Stimulated activated CD8-positive, alpha-beta memory T cell treated with anti-CD3 and anti-CD28 coated beads, Interleukin-4, amount 100 ng/mL, for 4 hours (primary cell): ENCODE data around the gene INCA1.
A peak's percentile ranks its signal among the peaks of the same experiment; 100 is the strongest.

Experiments
- DNase-seq, 2 donors: peaks; one replicate each; pipeline ENCODE4 v3.0.0-alpha.2; 2020; ENCODE audit warnings: low read depth in 2 of 2, low spot score in 1 of 2

Gene INCA1

DNA sequence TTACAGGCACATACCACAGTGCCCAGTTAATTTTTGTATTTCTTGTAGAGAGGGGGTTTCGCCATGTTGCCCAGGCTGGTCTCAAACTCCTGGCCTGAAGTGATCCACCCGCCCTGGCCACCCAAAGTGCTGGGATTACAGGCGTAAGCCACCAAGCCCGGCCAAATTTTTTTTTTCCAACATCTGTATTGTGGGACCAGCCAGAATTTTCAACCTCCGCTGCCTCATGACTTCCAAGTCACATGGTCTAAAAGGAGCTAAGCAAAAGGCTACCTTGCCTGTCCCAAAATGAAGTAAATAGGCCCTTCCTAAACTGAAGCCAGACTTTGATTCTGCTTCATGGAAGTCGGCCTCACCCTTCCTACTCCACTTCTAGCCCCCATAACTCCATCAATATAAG, 25.5 kb downstream of the INCA1 start:
- DNase-seq, result no peak

DNA sequence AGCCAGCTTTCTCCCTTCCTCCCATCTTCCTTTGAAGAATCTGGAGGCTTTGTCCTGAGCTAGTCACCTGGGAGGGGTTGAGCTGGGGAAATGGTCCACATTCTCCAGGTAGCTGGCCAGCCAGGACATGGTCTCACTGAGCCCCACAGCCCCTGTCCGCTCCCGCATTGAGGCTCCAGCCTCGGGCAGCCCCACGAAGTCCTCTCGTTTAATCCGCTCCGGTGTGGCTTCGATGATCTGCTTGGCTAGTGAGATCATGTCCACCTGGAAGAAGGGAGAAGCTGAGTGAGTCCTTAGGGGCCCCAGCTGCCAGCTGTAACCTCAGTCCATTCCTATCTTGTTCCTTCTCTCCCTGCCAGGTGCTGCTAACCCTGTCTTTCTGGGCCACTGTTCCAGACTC, 27.0 kb downstream of the INCA1 start:
- DNase-seq, result no peak

DNA sequence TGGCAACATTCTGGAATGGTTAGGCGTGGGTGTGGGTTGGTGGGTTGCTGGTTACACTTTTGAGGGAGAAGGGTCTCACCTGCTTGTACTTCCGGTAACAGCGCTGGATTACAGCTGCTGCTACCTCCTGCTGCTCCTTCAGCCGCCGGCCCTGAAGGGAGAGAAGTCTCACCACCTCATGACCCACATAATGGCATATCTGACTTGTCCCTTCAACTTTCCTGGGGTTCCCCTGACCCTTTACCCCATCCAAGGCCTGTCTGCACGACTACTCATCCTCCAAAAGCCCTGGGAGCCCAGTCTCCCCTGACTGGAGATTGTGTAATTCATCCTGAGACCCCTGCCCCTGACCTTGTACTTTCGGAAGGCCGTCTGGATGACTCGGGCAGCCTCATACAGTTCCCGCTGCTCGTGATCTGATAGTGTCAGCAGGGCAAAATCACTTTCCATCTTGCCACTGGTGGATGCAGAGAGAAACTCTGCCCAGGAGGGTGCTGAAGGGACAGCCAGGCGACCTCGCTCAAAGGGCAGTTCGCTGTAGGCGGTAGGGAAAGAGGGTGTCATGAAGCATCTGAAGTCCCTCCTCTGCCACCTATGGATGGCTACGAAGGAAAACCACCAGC, 27.7 kb downstream of the INCA1 start:
- DNase-seq, result no peak

DNA sequence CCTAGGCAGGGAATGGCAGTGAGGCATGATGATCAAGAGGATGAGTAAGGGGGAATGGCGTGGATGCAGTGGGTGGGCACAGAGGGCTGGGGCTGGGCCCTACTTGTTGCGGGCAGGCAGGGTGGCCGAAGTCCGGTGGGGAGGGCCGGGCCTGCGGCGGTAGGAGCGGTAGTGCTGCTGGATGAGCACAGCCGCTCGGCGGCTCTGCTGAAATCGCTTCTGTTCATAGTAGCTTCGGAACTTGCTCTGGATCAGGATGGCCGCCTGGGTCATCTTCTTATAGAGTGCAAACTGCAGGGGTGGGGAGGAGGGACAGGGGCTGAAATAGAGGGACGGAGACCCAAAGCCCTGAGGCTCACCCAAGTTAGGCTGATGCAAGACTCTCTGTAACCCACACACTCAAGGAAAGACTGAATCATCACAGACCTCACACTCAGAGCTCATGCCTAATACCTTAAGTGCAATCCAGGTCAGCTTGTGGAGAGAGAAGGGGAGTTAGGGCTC, 28.2 kb downstream of the INCA1 start:
- DNase-seq, result no peak

DNA sequence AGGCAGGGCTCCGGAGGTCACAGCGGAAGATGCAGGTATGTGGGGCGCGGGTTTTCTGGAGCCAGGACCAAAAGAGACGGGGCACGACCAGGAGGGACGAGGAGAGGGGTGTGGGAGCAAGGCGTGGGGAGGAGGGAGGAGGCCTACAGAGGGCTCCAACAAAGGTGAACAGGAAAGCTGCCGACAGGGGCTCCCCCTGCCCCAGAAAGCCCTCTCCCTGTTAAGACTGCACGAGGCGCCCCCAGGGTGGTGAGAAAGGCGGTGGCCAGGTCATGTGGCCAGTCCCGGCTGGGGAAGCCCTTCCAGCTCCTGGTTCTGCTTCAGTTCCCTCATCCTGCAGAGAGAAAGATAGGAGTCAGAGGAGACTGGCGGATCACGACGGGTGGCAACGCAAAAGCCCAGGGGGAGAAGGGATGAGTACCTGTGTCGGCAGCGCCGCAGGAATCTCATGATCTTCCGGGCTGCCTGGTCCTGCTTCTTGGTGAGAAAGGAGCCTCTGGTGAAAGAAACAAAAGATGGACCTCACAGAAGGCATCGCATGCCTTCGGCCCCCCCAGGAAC, 28.8 kb downstream of the INCA1 start:
- no peak for DNase-seq

DNA sequence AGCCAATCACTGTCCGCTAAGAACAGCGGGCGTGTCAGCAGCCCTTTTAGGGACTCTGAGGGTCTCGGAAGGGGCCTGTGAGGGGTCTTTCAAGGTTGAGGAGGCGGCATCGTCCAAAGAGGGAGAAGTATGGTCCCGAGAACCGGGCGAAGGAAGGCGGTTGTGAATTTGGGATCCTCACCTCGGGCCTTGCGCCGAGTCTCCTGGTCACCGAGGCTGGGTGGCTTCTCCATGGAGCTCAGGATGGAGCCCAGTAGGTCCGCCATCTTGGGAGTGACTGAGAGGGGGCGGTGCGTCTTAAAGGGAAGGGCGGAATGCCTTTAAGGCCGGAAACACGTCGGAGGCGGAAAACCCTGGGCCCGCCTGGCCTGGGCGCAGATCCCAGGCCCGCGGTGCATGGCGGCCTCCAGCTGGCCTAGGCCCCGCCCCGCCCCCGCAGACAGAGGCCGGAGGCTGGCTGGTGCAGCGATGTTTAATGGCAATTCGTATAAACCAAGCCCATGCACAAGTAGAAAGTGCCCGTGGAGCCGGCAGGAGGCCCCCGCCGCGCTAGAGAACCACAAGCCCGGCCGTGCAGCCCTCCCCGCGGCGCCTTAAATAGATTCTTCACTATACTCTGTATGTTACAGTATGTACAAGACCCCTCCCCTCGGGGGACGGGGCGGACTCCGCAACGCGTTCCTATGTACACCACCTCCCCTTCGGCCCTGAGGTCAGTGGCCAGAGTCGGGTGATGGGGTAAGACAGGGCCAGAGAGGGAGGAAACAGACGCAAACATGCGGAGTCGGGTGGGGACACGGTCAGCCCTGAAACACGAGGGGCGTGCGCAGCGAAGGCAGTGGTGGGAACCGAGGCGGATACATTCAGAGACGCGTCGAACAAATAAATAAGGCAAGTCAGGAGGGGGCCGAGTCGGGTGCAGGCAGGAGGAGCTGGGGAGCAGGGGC, 29.5 kb downstream of the INCA1 start, which contains the start of gene SPAG7:
Gene SPAG7 (minus strand): TSS at position 279 of the 947 bp plus-strand sequence. CDS start 13 bp downstream, at position 266.
- peak; percentile 82 to 86 for DNase-seq

DNA sequence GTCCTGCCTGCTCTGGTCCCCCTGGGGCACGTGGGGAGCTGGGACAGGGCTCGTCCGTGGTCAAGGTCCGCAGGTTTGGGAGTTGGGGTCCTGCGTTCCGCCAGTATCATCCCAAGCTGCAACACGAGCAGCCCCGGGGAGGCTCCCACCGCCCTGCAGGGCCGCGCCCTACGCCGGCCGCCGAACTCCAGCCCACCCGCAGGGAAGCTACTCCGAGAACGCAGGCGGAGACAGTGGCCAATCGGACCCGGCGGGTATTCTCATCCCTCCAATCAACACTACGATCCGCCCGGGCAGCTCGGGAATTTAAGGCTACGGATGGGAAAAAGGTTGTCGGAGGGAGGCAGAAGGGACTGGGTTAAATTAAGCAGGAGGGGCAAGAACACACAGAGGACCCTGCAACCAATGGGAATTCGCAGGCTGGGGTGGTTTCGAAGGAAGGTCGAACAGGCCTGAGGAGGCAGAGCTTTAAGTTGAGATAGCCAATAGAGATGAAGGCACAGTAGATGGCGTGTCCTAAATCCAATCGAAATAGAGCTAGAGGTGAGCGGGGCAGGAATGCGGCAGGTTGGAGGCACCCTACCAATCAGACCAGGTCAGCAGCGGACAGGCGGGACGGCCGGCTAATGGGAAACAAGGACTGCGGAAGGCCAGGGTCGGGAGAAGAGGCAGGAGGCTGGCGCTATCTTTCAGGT, 30.3 kb downstream of the INCA1 start:
- DNase-seq, result peak; percentile 69 to 90

DNA sequence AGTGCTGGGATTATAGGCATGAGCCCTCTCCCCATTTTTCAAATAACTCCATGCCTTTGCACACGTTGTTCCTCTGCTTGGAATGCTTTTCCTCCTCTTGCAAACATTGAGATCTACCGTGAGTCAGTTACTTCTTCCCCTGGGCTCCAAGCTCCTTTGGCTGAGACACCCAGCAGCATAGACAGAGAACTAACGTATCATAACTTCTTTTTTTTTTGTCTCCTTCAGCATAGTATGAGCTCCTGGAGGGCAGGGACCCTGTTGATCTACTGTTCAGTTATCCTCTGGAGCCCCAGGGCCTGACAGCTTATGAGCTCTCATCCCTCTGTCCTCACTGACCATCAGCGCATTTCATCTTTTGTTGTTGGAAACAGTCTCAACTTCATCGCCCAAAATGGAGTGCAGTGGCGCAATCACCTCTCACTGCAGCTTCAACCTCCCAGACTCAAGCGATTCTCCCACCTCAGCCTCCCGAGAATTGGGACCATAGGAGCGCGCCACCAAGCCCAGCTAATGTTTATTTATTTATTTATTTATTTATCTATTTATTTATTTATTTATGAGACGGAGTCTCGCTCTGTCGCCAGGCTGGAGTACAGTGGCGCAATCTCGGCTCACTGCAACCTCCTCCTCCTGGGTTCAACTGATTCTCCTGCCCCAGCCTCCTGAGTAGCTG, 31.9 kb downstream of the INCA1 start:
- no peak for DNase-seq

DNA sequence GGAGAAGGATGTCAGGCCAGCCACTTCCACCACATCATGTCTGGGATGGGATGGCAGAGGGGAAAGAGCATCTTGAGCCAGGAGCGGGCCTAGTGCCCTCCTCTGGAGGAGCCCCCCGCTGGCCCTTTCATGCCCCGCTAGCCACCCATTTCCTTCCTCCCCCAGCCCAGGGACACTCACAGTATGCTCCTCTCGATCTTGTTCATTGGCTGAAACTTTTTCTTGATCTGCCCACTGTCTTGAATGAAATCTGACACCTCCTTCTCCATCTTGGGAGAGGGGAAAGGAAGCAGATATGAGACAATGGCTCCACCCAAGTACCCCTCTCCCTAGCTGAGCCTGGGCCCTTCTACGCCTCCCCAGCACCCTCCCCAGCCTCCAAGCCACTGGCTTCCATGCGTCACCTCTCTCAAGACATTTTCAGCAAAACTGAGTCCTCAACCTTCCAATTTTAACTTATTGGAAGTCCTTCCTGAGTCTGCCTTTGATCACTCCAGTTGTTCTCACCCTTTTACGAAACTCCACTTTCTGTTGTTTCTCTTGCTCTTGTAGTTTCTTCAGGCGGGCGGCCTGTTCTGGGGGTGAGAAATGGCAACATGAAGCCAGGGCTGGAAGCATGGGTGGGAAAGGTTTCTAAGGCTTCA, 36.9 kb downstream of the INCA1 start:
- no peak for DNase-seq

DNA sequence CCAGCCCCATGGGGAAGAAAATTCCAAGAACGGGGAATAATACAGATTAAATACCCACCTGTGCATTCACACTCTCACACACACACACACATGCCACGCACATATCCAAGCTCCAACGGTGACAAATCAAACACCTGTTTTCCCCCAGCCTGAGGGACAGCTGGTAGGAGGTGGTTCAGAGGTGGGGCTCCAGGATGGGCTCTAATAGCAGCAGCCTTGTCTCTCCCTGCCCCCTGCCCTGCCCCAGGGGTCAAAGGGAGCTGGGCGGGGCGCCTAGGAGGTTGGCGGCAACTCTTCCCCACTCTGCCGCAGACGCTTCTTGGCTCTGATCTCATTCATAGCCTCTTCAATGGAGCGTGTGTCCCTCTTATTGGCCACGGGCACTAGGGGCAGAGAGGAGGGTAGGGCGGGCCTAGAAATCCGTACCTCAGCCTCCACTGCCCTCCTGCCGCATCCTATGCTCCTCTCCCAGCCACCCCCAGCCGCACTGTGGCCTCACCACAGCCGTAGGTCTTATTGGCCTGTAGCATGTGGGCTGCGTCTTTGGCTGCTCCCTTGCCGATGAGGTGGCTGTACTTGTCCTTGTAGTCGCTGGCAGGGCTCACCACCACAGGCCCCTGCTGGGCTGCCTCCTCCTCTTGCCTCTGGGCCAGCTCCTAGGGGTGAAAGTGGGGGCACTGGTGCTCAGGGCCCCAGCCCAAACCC, 37.9 kb downstream of the INCA1 start:
- DNase-seq, result no peak

DNA sequence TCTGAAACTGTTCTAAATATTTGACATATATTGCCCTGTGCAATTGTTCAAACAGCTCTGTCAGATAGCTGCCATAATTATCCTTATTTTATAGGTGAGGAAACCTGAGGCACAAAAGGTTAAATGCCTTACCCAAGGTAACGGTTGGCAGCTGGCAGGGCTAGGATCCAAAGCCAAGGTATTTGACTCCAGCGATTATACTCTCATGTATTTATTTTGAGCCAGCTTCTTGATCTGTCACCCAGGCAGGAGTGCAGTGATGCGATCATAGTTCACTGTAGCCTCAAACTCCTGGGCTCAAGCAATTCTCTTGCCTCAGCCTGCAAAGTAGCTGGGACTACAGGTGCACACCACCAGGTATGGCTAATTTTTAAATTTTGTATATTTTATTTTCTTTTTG, 39.2 kb downstream of the INCA1 start:
- DNase-seq, result no peak

DNA sequence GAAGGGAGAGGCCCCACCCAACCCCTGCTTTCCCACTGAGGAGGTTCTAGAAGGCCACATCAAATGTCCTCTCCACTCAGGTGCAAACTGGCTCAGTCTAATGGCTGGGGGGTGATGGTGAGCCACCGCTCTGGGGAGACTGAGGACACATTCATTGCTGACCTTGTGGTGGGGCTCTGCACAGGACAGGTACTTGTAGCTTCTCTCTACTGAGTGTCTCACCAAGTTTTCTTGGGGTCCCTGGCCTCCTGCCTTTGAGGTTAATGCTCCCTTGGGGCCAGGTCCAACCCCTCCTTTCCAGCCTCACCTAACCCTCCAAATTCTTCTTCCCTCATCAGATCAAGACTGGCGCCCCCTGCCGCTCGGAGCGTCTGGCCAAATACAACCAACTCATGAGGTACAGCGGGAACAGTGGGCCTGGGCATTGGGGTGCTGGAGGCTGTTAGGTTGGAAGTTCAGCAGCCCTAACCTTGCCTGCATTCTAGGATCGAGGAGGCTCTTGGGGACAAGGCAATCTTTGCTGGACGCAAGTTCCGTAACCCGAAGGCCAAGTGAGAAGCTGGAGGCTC, 40.7 kb downstream of the INCA1 start:
- no peak for DNase-seq

DNA sequence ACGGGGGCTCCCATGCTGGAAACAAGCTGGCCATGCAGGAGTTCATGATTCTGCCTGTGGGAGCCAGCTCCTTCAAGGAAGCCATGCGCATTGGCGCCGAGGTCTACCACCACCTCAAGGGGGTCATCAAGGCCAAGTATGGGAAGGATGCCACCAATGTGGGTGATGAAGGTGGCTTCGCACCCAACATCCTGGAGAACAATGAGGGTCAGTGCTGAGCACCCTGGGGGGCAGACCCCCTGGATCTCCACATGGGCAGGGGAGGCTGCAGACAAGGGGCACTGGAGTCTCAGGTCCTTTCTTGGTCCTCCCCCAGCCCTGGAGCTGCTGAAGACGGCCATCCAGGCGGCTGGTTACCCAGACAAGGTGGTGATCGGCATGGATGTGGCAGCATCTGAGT, 42.2 kb downstream of the INCA1 start:
- DNase-seq, result no peak

DNA sequence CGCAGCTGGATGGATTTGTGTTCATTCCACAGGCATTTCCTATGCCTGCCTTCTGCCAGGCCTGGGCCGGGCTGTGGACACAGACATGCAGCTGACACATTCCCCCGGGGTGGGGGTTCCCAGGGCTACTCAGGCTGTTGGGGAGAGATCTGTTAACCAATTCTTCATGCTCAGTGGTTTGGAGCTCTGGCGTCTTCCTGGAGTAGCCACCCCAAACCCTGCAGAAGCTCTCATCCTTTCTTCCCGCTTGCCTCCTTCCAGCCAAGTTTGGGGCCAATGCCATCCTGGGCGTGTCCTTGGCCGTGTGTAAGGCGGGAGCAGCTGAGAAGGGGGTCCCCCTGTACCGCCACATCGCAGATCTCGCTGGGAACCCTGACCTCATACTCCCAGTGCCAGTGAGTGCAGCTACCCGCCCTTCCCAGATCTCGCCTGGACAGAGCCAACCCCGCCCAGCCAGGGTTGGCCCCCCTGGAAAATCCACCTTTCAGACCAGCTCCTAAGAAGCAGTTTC, 43.8 kb downstream of the INCA1 start:
- no peak for DNase-seq

DNA sequence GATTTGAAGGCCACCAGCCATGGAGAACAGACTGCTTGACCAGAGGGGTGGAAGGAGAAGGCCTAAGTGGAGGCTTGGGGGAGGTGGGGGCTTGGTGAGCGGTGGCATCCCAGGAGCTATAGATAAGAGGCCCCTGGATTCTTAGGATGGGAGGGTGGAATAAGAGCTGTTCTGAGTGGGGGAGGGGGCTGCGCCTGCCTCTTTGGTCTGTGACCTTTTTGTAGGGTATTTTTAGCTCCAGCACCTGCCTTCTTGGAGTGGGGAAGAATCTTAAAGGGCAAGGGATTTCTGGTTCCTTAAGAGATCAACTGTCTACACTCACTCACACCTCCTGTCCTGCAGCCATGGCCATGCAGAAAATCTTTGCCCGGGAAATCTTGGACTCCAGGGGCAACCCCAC, 45.8 kb downstream of the INCA1 start:
- DNase-seq, result no peak

DNA sequence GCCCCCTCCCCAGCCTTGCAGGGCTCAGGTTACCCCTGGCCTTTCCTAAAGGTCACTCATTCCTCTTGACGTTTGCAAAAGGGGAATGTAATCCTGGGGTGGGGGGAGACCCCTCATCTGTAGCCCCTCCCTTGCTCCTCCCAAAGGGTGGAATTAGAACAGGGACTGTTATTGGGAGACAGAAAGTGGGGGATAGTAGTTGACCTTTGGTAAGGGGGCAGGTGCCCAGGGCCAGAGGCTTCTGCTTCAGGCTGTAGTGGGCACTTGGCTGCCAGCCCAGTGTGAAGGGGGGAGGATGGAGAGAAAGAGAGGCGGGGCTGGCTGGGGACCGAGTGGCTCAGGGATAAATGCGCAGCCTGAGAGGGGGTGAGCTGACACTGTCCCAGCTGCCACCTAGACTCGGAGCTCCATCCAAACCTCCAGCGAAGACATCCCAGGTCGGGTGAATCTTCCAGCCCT, 46.5 kb downstream of the INCA1 start, which contains the start of gene ENO3:
Gene ENO3 (plus strand): TSS at position 374 of the 459 bp plus-strand sequence. CDS start 711 bp downstream, outside the sequence.
- DNase-seq, result no peak

DNA sequence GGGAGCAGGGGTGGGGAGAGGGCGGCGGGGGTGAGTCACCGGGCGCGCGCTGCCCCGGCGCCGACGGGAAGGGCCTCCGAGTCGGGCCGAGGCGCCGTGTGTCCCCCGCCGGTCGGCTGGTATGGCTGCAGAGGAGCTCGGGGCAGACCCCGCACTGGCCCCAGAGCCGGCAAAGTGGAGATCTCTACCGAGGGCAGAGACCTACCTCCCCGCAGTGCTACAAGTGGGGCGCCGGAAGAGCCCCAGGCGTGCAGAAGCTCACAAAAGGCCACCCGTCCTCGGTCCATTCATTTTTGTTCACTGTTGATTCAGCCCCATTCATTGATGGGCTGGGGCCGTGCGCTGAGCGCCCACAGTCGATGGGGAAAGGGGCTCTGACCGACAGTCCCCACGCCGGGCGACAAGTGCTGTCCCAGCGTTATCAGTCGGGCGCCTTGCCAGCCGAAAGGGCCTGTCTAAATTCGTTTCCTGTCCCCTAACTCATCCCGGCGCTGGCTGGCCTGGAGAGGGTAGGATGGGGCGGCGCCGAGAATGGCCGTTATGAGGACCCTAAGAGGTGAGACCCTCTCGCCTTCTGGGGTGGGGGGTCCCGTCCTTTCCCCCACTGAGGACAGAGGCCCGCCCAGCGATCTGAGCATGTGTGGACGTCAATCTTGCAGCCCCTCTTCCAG, 47.1 kb downstream of the INCA1 start:
- DNase-seq, result no peak
